Tibial nerve (tissue), 4 donors: ENCODE data around the gene GHR.

Source experiments
- CTCF ChIP-seq, 5 experiments: fragments of 200-600 bp in 3 of 5; fragments of 450-650 bp in 2 of 5; sonication (generic) in 3 of 5; IDR thresholded peaks; one replicate each; pipeline ENCODE4 v1.5.1; 2016 to 2019; ENCODE audit warnings: antibody characterized with exemption in 5 of 5, mild to moderate bottlenecking in 3 of 5, moderate library complexity in 2 of 5
- EP300 ChIP-seq, 2 donors: sonication (generic); formaldehyde crosslinking; IDR thresholded peaks; one replicate each; pipeline ENCODE4 v1.6.1; 2017; ENCODE audit warnings: antibody characterized with exemption in 2 of 2, mild to moderate bottlenecking in 1 of 2
- POLR2A ChIP-seq, 2 donors: fragments of 450-650 bp; IDR thresholded peaks; one replicate each; pipeline ENCODE4 v1.6.1; 2017; ENCODE audit warnings: antibody characterized with exemption in 2 of 2, mild to moderate bottlenecking in 2 of 2, moderate library complexity in 2 of 2

- no peak for TF ChIP-seq CTCF (IDR thresholded peaks at IDR 0.05)
- TF ChIP-seq POLR2A (IDR thresholded peaks at IDR 0.05): no peak
- TF ChIP-seq EP300 (IDR thresholded peaks at IDR 0.05): no peak
These were observed 41.3 kb upstream of the GHR start for GRCh38 chr5:42381973-42382372.
